HCEC 1CT (cell line): ENCODE data around the gene OPRD1.

Experiments used
- DNase-seq: peaks from one replicate; pipeline ENCODE4 v3.0.0-alpha.2; 2017

Gene OPRD1

GRCh38 chr1:28914228-28915030, 102.5 kb downstream of the OPRD1 start, which contains the start of gene EPB41:
Gene EPB41 (plus strand): TSS chr1:28914569. CDS start chr1:28987438, 72,869 bp downstream.
- peak; percentile 23 for DNase-seq

DNA sequence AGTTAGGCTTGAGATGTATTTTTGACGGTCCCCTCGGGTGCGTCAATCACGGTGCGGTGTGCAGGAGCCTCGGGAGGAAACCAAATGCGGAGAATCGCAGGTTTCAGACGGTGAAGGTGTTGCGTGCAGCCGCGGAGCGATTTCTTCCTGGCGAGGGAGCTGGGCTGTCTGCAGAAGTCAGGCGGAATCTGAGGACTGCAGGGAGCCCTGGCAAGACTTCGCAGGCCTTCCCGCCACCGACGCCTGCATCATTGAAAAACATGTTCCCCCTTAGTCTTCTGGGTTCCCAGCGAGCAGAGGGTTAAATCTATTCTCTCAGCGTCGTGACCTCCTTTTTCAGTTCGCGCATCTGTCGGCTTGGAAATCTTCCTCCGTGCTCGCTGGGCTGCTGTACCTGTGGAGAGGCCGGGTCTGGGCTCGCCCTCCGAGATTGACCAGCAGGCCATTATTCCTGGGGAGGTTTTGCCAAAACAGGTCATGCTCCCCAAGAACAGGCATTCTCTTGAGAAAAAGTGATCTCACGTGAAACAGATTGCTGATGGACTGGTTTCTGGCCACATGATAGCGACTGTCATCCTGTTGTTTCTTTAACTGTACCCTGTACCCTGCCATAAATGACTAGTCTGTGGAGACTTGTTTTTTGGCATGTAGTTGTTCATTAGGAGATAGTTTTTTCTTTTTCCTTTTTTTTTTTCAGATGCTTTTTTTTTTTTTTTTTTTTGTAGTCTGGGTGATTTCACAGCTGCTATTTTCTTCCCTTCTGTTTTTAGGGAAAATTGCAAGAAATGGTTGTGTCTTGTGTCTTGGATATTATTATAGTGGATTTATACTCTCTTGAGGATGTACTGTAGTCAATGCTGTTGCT, 103.3 kb downstream of the OPRD1 start:
- DNase-seq, result no peak

DNA sequence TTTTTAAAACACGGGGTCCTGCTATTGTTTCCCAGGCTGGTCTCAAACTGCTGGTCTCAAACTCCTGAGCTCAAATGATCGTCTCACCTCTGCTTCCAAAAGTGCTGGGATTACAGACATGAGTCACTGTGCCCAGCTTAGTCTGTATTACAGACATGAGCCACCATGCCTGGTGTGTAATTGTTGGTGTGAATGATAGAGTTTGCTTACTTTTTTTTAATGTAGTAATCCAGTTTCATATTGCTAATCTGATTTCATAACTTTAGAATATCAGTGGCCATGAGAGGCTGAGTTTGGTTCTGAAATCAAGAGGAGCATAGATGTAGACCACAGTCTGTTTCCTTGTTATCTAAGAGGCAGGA, 105.8 kb downstream of the OPRD1 start:
- no peak for DNase-seq
